Cerebellar cortex (tissue), 1 donor: Measurements from ENCODE around the gene AGBL4.

ENCODE experiments used
- DNase-seq: peaks from one replicate; pipeline ENCODE4 v3.0.0-alpha.2; 2015; ENCODE audit warnings: low spot score

AGBL4 gene

GRCh38 chr1:48887796-48888195, 1136.0 kb downstream of the AGBL4 start:
- no peak for DNase-seq

- no peak for DNase-seq
Measured at GRCh38 chr1:48882020-48882419, 1141.7 kb downstream of the AGBL4 start.

- no peak for DNase-seq
Measured at GRCh38 chr1:48878191-48878940, 1145.4 kb downstream of the AGBL4 start.

GRCh38 chr1:48876330-48876785, 1147.4 kb downstream of the AGBL4 start:
- DNase-seq: no peak

- no peak for DNase-seq
Measured at GRCh38 chr1:48875552-48876329, 1148.0 kb downstream of the AGBL4 start.

GRCh38 chr1:48873944-48874343, 1149.8 kb downstream of the AGBL4 start:
- DNase-seq: no peak

- DNase-seq: no peak
Measured at GRCh38 chr1:48870596-48870995, 1153.2 kb downstream of the AGBL4 start.

GRCh38 chr1:48869116-48869893, 1154.4 kb downstream of the AGBL4 start:
- peak; percentile 3 for DNase-seq

- no peak for DNase-seq
Measured at GRCh38 chr1:48864913-48865312, 1158.8 kb downstream of the AGBL4 start.

- no peak for DNase-seq
Measured at GRCh38 chr1:48859456-48859855, 1164.3 kb downstream of the AGBL4 start.

- DNase-seq: no peak
Measured at GRCh38 chr1:48858200-48858920, 1165.4 kb downstream of the AGBL4 start.

- DNase-seq: no peak
Measured at GRCh38 chr1:48853006-48853405, 1170.7 kb downstream of the AGBL4 start.

GRCh38 chr1:48851638-48852037, 1172.1 kb downstream of the AGBL4 start:
- no peak for DNase-seq

- no peak for DNase-seq
Measured at GRCh38 chr1:48848035-48848434, 1175.7 kb downstream of the AGBL4 start.

GRCh38 chr1:48846441-48846840, 1177.3 kb downstream of the AGBL4 start:
- DNase-seq: no peak

GRCh38 chr1:48844187-48844586, 1179.6 kb downstream of the AGBL4 start:
- DNase-seq: no peak

- no peak for DNase-seq
Measured at GRCh38 chr1:48841966-48842365, 1181.8 kb downstream of the AGBL4 start.

- DNase-seq: no peak
Measured at GRCh38 chr1:48841461-48841860, 1182.3 kb downstream of the AGBL4 start.

GRCh38 chr1:48831120-48831978, 1192.4 kb downstream of the AGBL4 start:
- no peak for DNase-seq

- DNase-seq: no peak
Measured at GRCh38 chr1:48830715-48831114, 1193.0 kb downstream of the AGBL4 start.

- no peak for DNase-seq
Measured at GRCh38 chr1:48829446-48829845, 1194.3 kb downstream of the AGBL4 start.
